ENCODE data around the gene LEFTY2. TPM values are rescaled to one million over a fixed set of nuclear protein-coding genes. Genes with fewer than 3 reads are reported as not detected.

LEFTY2 gene
- total and polyA plus RNA-seq, 2 donors (not counting 1 experiment from before 2014, with no cell fraction given), result 0.21 TPM; not detected in 1

- CTCF ChIA-PET, result no interaction called here
- WGBS (ENCODE audit: insufficient coverage), result 93% methylated on average over 7 of the region's 7 CpGs
- H3K4me3 Mint-ChIP-seq, result no peak overlapping the region
Measured at GRCh38 chr1:225907341-225907740, 33.7 kb downstream of the LEFTY2 start.

GRCh38 chr1:225906467-225906866 lies 34.6 kb downstream of the LEFTY2 start:
- H3K4me3 ChIP-seq (ENCODE audit: control extremely low read depth in 1 of 5, extremely low read depth in 1 of 5, insufficient read depth in 1 of 5, low read depth in 2 of 5, low read length in 4 of 5), result no peak overlapping the region
- no peak overlapping the region for H3K9ac ChIP-seq (ENCODE audit: low read length)
- no peak overlapping the region for H3K4me2 ChIP-seq (replicated peaks; ENCODE audit: low read depth, low read length, poor library complexity, severe bottlenecking)
- ATAC-seq (ENCODE audit: low read depth), result no peak
- H3K27me3 Mint-ChIP-seq, result no peaks in the 10 kb centered on the region
- peaks cover 2% of the 10 kb centered on the region for H3K9me3 Mint-ChIP-seq (ENCODE audit: insufficient read depth)
- no peak for TF ChIP-seq CTCF (IDR thresholded peaks at IDR 0.05)
- no peak for TF ChIP-seq EZH2 (IDR thresholded peaks at IDR 0.05; ENCODE audit: borderline replicate concordance, insufficient read depth, low read depth, low read length, poor library complexity, severe bottlenecking)
- POLR2A ChIA-PET, result interaction anchor here (0.7 kb wide), 1 partner anchor 18 kb away, joined by 3 read pairs; the partner anchor contains the start of gene PYCR2
- peak overlapping the region; percentile 29 for H3K27ac Mint-ChIP-seq
- H3K4me1 ChIP-seq (ENCODE audit: control insufficient read depth in 2 of 2, insufficient read depth in 2 of 2, low read length in 2 of 2), result peaks cover 22 to 23% of the 10 kb centered on the region in 2 donors
- intact Hi-C loops (cut with micrococcal nuclease), result no loop called here
- H3K27me3 ChIP-seq (replicated peaks in 1 of 4; ENCODE audit: control extremely low read depth in 1 of 4, control insufficient read depth in 3 of 4, insufficient read depth in 4 of 4, low read length in 3 of 4), result no peaks in the 10 kb centered on the region
- no peak overlapping the region for H2AFZ ChIP-seq (ENCODE audit: insufficient read depth, low read depth, low read length, poor library complexity, severe bottlenecking)
- peaks cover 0 to 4% (median 0%) of the 10 kb centered on the region in 3 donors for H3K9me3 ChIP-seq (ENCODE audit: control extremely low read depth in 1 of 3, control insufficient read depth in 2 of 3, insufficient read depth in 1 of 3, low read length in 2 of 3)
- H4K20me1 ChIP-seq (ENCODE audit: control insufficient read depth, insufficient read depth, low read length, poor library complexity, severe bottlenecking), result no peaks in the 10 kb centered on the region
- peaks cover 15% of the 10 kb centered on the region for H3K4me1 Mint-ChIP-seq
- DNase-seq, result no peak
- no peaks in the 10 kb centered on the region for H3K79me2 ChIP-seq (ENCODE audit: control insufficient read depth, insufficient read depth, low read length)
- H3K4me3 Mint-ChIP-seq, result no peak overlapping the region
- H3K36me3 ChIP-seq (replicated peaks in 1 of 2; ENCODE audit: control extremely low read depth in 1 of 2, control insufficient read depth in 1 of 2, extremely low read depth in 1 of 2, insufficient read depth in 2 of 2, low read length in 1 of 2), result no peaks in the 10 kb centered on the region
- CTCF ChIA-PET, result no interaction called here
- 95% methylated on average over 6 of the region's 6 CpGs for WGBS (ENCODE audit: insufficient coverage)
- H3K27ac ChIP-seq (ENCODE audit: low read length in 2 of 2), result no peak overlapping the region

More at GRCh38 chr1:225907341-225907740, 33.7 kb downstream of the LEFTY2 start:
- Histone ChIP-seq H3K27ac (ENCODE audit: low read length in 2 of 2) (no peak overlapping the region), H3K4me1 (ENCODE audit: control insufficient read depth in 2 of 2, insufficient read depth in 2 of 2, low read length in 2 of 2) (peaks cover 24 to 28% of the 10 kb centered on the region in 2 donors), H3K36me3 (replicated peaks in 1 of 2; ENCODE audit: control extremely low read depth in 1 of 2, control insufficient read depth in 1 of 2, extremely low read depth in 1 of 2, insufficient read depth in 2 of 2, low read length in 1 of 2) (no peaks in the 10 kb centered on the region), H2AFZ (ENCODE audit: insufficient read depth, low read depth, low read length, poor library complexity, severe bottlenecking) (no peak overlapping the region), H4K20me1 (ENCODE audit: control insufficient read depth, insufficient read depth, low read length, poor library complexity, severe bottlenecking) (no peaks in the 10 kb centered on the region), H3K9me3 (ENCODE audit: control extremely low read depth in 1 of 3, control insufficient read depth in 2 of 3, insufficient read depth in 1 of 3, low read length in 2 of 3) (peaks cover 0 to 4% (median 0%) of the 10 kb centered on the region in 3 donors), H3K4me2 (replicated peaks; ENCODE audit: low read depth, low read length, poor library complexity, severe bottlenecking) (no peak overlapping the region), H3K9ac (ENCODE audit: low read length) (no peak overlapping the region), H3K4me3 (ENCODE audit: control extremely low read depth in 1 of 5, extremely low read depth in 1 of 5, insufficient read depth in 1 of 5, low read depth in 2 of 5, low read length in 4 of 5) (no peak overlapping the region), H3K79me2 (ENCODE audit: control insufficient read depth, insufficient read depth, low read length) (no peaks in the 10 kb centered on the region), H3K27me3 (replicated peaks in 1 of 4; ENCODE audit: control extremely low read depth in 1 of 4, control insufficient read depth in 3 of 4, insufficient read depth in 4 of 4, low read length in 3 of 4) (no peaks in the 10 kb centered on the region)
- ATAC-seq (ENCODE audit: low read depth), result no peak
- POLR2A ChIA-PET, result no interaction called here
- intact Hi-C loops (cut with micrococcal nuclease), result no loop called here
- Mint-ChIP-seq H3K4me1 (peaks cover 20% of the 10 kb centered on the region), H3K9me3 (ENCODE audit: insufficient read depth) (peaks cover 2% of the 10 kb centered on the region), H3K27ac (no peak overlapping the region), H3K27me3 (no peaks in the 10 kb centered on the region)
- DNase-seq, result no peak
- TF ChIP-seq CTCF (IDR thresholded peaks at IDR 0.05), result no peak
- TF ChIP-seq EZH2 (IDR thresholded peaks at IDR 0.05; ENCODE audit: borderline replicate concordance, insufficient read depth, low read depth, low read length, poor library complexity, severe bottlenecking), result no peak
